WTC11 (cell line): Measurements from ENCODE around the gene ZMIZ1. TPM values are rescaled to one million over a fixed set of nuclear protein-coding genes. Genes with fewer than 3 reads are reported as not detected.

ENCODE experiments used
- ATAC-seq: fragments of 200-7000 bp; cut with Tn5 transposase; 2 replicates; pipeline ENCODE4 v1.10.0; 2021; ENCODE audit warnings: mild to moderate bottlenecking, moderate library complexity
- CTCF ChIA-PET: fragments of 300-600 bp; sonication (Branson Sonifier 250); formaldehyde crosslinking; loops from one replicate; lab custom pipeline; 2021; ENCODE audit warnings: antibody characterized with exemption; lab: Charles Lee
- POLR2A ChIA-PET: fragments of 350-600 bp; sonication (Branson Sonifier 250); formaldehyde crosslinking; loops from one replicate; lab custom pipeline; 2021; ENCODE audit warnings: antibody characterized with exemption; lab: Charles Lee
- DNase-seq: peaks from one replicate; pipeline ENCODE4 v3.0.0; 2021; ENCODE audit warnings: low spot score
- H3K27ac Mint-ChIP-seq: 2 replicates; pipeline ENCODE4 v1.8.0; 2021; ENCODE audit warnings: mixed read lengths
- H3K27me3 Mint-ChIP-seq: 2 replicates; pipeline ENCODE4 v1.8.0; 2021; ENCODE audit warnings: low read depth, mild to moderate bottlenecking, moderate library complexity, mixed read lengths
- H3K36me3 Mint-ChIP-seq: 2 replicates; pipeline ENCODE4 v1.8.0; 2021; ENCODE audit warnings: mixed read lengths
- H3K4me1 Mint-ChIP-seq: 2 replicates; pipeline ENCODE4 v1.8.0; 2022; ENCODE audit warnings: mixed read lengths
- H3K4me3 Mint-ChIP-seq: 2 replicates; pipeline ENCODE4 v1.8.0; 2021; ENCODE audit warnings: mild to moderate bottlenecking, moderate library complexity, mixed read lengths
- H3K9me3 Mint-ChIP-seq: 2 replicates; pipeline ENCODE4 v1.8.0; 2021; ENCODE audit warnings: mixed read lengths
- ARID4B ChIP-seq: sonication (generic); formaldehyde crosslinking; IDR thresholded peaks from 2 replicates; pipeline ENCODE4 v1.8.0; 2023; ENCODE audit warnings: missing genetic modification reagents, mild to moderate bottlenecking, borderline replicate concordance
- CBFB ChIP-seq: sonication (generic); formaldehyde crosslinking; IDR thresholded peaks from 2 replicates; pipeline ENCODE4 v1.8.1; 2022; ENCODE audit warnings: mild to moderate bottlenecking, low read depth, missing genetic modification reagents
- E2F5 ChIP-seq: sonication (generic); formaldehyde crosslinking; IDR thresholded peaks from 2 replicates; pipeline ENCODE4 v1.8.1; 2022; ENCODE audit warnings: mild to moderate bottlenecking, moderate library complexity, missing genetic modification reagents
- EMX1 ChIP-seq: fragments of 250-450 bp; sonication (Bioruptor Pico); IDR thresholded peaks from 2 replicates; pipeline ENCODE4 v1.8.0; 2021; ENCODE audit warnings: mild to moderate bottlenecking
- FOXP1 ChIP-seq: sonication (generic); formaldehyde crosslinking; IDR thresholded peaks from 2 replicates; pipeline ENCODE4 v1.8.0; 2022; ENCODE audit warnings: missing genetic modification reagents, mild to moderate bottlenecking, moderate library complexity, borderline replicate concordance
- GTF2I ChIP-seq: fragments of 250-450 bp; sonication (Bioruptor Pico); conservative IDR thresholded peaks from 2 replicates; pipeline ENCODE4 v1.4.0; 2021; ENCODE audit warnings: mild to moderate bottlenecking
- IRF2 ChIP-seq: sonication (generic); formaldehyde crosslinking; IDR thresholded peaks from 2 replicates; pipeline ENCODE4 v1.8.0; 2022; ENCODE audit warnings: low read depth, missing genetic modification reagents, borderline replicate concordance
- NFATC4 ChIP-seq: fragments of 250-450 bp; sonication (Bioruptor Pico); IDR thresholded peaks from 2 replicates; pipeline ENCODE4 v1.9.0; 2021; ENCODE audit warnings: mild to moderate bottlenecking
- NR2C2 ChIP-seq: sonication (generic); formaldehyde crosslinking; IDR thresholded peaks from 2 replicates; pipeline ENCODE4 v1.8.0; 2022; ENCODE audit warnings: mild to moderate bottlenecking, missing genetic modification reagents
- USF1 ChIP-seq: sonication (generic); formaldehyde crosslinking; IDR thresholded peaks from 2 replicates; pipeline ENCODE4 v1.8.0; 2022; ENCODE audit warnings: mild to moderate bottlenecking, missing genetic modification reagents
- ZBTB21 ChIP-seq: sonication (generic); formaldehyde crosslinking; IDR thresholded peaks from 2 replicates; pipeline ENCODE4 v1.8.1; 2023; ENCODE audit warnings: mild to moderate bottlenecking, missing genetic modification reagents, borderline replicate concordance
- ZNF121 ChIP-seq: sonication (generic); formaldehyde crosslinking; IDR thresholded peaks from 2 replicates; pipeline ENCODE4 v1.8.0; 2023; ENCODE audit warnings: missing genetic modification reagents
- ZNF232 ChIP-seq: sonication (generic); formaldehyde crosslinking; IDR thresholded peaks from 2 replicates; pipeline ENCODE4 v1.8.0; 2022; ENCODE audit warnings: mild to moderate bottlenecking, missing genetic modification reagents
- ZNF281 ChIP-seq: sonication (generic); formaldehyde crosslinking; IDR thresholded peaks from 2 replicates; pipeline ENCODE4 v1.8.0; 2023; ENCODE audit warnings: mild to moderate bottlenecking, missing genetic modification reagents
- ZNF317 ChIP-seq: sonication (generic); formaldehyde crosslinking; IDR thresholded peaks from 2 replicates; pipeline ENCODE4 v1.8.1; 2023; ENCODE audit warnings: low read depth, mild to moderate bottlenecking, moderate library complexity, missing genetic modification reagents, borderline replicate concordance
- ZNF416 ChIP-seq: fragments of 250-450 bp; sonication (Bioruptor Pico); IDR thresholded peaks from 2 replicates; pipeline ENCODE4 v1.9.0; 2021; ENCODE audit warnings: mild to moderate bottlenecking, inconsistent platforms
- total RNA-seq: library from RNA; stranded (reverse); gene quantifications from 3 replicates; pipeline ENCODE4 v1.2.3, GENCODE V29; 2021

ZMIZ1 gene
- total RNA-seq, 1 experiment from 2014 or later, result 44.4 TPM

- TF ChIP-seq CBFB (CRISPR knock-in tag), result no peak
- no peak for TF ChIP-seq ZNF232 (CRISPR knock-in tag)
- no peak for TF ChIP-seq ZNF281 (CRISPR knock-in tag)
- no peak for TF ChIP-seq ZBTB21 (CRISPR knock-in tag)
- TF ChIP-seq NR2C2 (CRISPR knock-in tag), result no peak
- no peak for TF ChIP-seq FOXP1 (CRISPR knock-in tag)
- no peak for TF ChIP-seq ARID4B (CRISPR knock-in tag)
- Mint-ChIP-seq H3K9me3 (no peaks in the 10 kb centered on the region), H3K4me3 (no peak overlapping the region), H3K36me3 (peaks cover 9% of the 10 kb centered on the region; the same call in 1 of the 2 replicates), H3K27me3 (no peaks in the 10 kb centered on the region), H3K27ac (no peak overlapping the region), H3K4me1 (peaks cover 39% of the 10 kb centered on the region)
- CTCF ChIA-PET, result interaction anchor here (1.7 kb wide), 1 partner anchor 11 kb away, joined by 7 read pairs; no protein-coding TSS in a partner anchor
- POLR2A ChIA-PET, result no interaction called here
- ATAC-seq, result no peak
- DNase-seq, result no peak
Observed at GRCh38 chr10:79119306-79119705, 50.5 kb downstream of the ZMIZ1 start.

- Mint-ChIP-seq H3K4me1 (peaks cover 29% of the 10 kb centered on the region), H3K36me3 (peaks cover 9% of the 10 kb centered on the region; the same call in 1 of the 2 replicates), H3K4me3 (no peak overlapping the region), H3K9me3 (no peaks in the 10 kb centered on the region), H3K27ac (no peak overlapping the region), H3K27me3 (no peaks in the 10 kb centered on the region)
- no peak for TF ChIP-seq GTF2I
- no peak for TF ChIP-seq NFATC4 (CRISPR knock-in tag)
- TF ChIP-seq ZNF317 (CRISPR knock-in tag), result no peak
- TF ChIP-seq IRF2 (CRISPR knock-in tag), result no peak
- TF ChIP-seq ZNF416, result no peak
- TF ChIP-seq EMX1 (CRISPR knock-in tag), result no peak
- no peak for TF ChIP-seq E2F5 (CRISPR knock-in tag)
- TF ChIP-seq ZNF121 (CRISPR knock-in tag), result no peak
- TF ChIP-seq USF1 (CRISPR knock-in tag), result no peak
- TF ChIP-seq FOXP1 (CRISPR knock-in tag), result no peak
- POLR2A ChIA-PET, result no interaction called here
- DNase-seq, result no peak
- CTCF ChIA-PET, result interaction anchor here (1.0 to 1.2 kb wide), 3 partner anchors 12 to 72 kb away, joined by 3 to 4 read pairs (median 4); no protein-coding TSS in a partner anchor
- no peak for ATAC-seq
Observed at GRCh38 chr10:79123547-79123963, 54.8 kb downstream of the ZMIZ1 start.
